Loucy (cell line): ENCODE results near the gene HCK.
A peak's percentile ranks its signal among the peaks of the same experiment; 100 is the strongest.

Source experiments
- H2AFZ ChIP-seq: fragments of 200-600 bp; sonication (generic); 2 replicates; pipeline ENCODE4 v1.6.0; 2016; ENCODE audit warnings: antibody characterized with exemption, mild to moderate bottlenecking, low read length, moderate library complexity
- H3F3A ChIP-seq: fragments of 200-600 bp; 2 replicates; pipeline ENCODE4 v1.6.0; 2016; ENCODE audit warnings: antibody characterized with exemption, low read depth, mild to moderate bottlenecking
- H3K27me3 ChIP-seq: fragments of 200-600 bp; sonication (generic); 2 replicates; pipeline ENCODE4 v1.6.1; 2014; ENCODE audit warnings: low read length, mild to moderate bottlenecking; ENCODE audit not compliant: insufficient read depth, poor library complexity, severe bottlenecking
- H3K36me3 ChIP-seq: fragments of 200-600 bp; sonication (generic); 2 replicates; pipeline ENCODE4 v1.6.1; 2016; ENCODE audit warnings: low read length; ENCODE audit not compliant: insufficient read depth
- H3K4me1 ChIP-seq: fragments of 200-600 bp; sonication (generic); 2 replicates; pipeline ENCODE4 v1.5.1; 2014; ENCODE audit warnings: low read length, mild to moderate bottlenecking; ENCODE audit not compliant: insufficient read depth, poor library complexity, severe bottlenecking
- H3K4me2 ChIP-seq: fragments of 200-600 bp; sonication (generic); 2 replicates; pipeline ENCODE4 v1.6.0; 2014; ENCODE audit warnings: antibody characterized with exemption, low read length, low read depth, mild to moderate bottlenecking; ENCODE audit not compliant: poor library complexity, severe bottlenecking
- H3K4me3 ChIP-seq: fragments of 200-600 bp; sonication (generic); 2 replicates; pipeline ENCODE4 v1.5.1; 2014; ENCODE audit warnings: low read length, mild to moderate bottlenecking, mixed read lengths; ENCODE audit not compliant: poor library complexity, severe bottlenecking
- H3K79me2 ChIP-seq: fragments of 200-600 bp; sonication (generic); 2 replicates; pipeline ENCODE4 v1.6.1; 2014; ENCODE audit warnings: low read length; ENCODE audit not compliant: insufficient read depth
- H3K9ac ChIP-seq: fragments of 200-600 bp; sonication (generic); 2 replicates; pipeline ENCODE4 v1.6.0; 2014; ENCODE audit warnings: mild to moderate bottlenecking, low read depth, low read length, moderate library complexity; ENCODE audit not compliant: poor library complexity, severe bottlenecking
- H3K9me2 ChIP-seq: fragments of 200-600 bp; sonication (generic); replicated peaks from 2 replicates; pipeline ENCODE4 v1.6.1; 2016; ENCODE audit warnings: low read depth, low read length, mixed read lengths
- H3K9me3 ChIP-seq: fragments of 200-600 bp; sonication (generic); 2 replicates; pipeline ENCODE4 v1.6.1; 2014; ENCODE audit warnings: mild to moderate bottlenecking, antibody characterized with exemption, low read length, low read depth; ENCODE audit not compliant: insufficient read depth
- H4K20me1 ChIP-seq: fragments of 200-600 bp; sonication (generic); 2 replicates; pipeline ENCODE4 v1.6.0; 2014; ENCODE audit warnings: antibody characterized with exemption, low read length, mild to moderate bottlenecking; ENCODE audit not compliant: insufficient read depth, poor library complexity, severe bottlenecking
- CTCF ChIP-seq: fragments of 200-600 bp; sonication (generic); conservative IDR thresholded peaks from 2 replicates; pipeline ENCODE4 v1.5.1; 2014; ENCODE audit warnings: mild to moderate bottlenecking, antibody characterized with exemption, low read length
- EZH2phosphoT487 ChIP-seq: fragments of 200-600 bp; IDR thresholded peaks from 2 replicates; pipeline ENCODE4 v1.6.1; 2018; ENCODE audit warnings: antibody characterized with exemption, mild to moderate bottlenecking, moderate library complexity, borderline replicate concordance

HCK gene

GRCh38 chr20:32012159-32012688, 39.8 kb upstream of the HCK start:
- TF ChIP-seq EZH2phosphoT487, result no peak
- TF ChIP-seq CTCF, result no peak
- no peaks in the 10 kb centered on the region for H4K20me1 ChIP-seq
- H3K27me3 ChIP-seq, result no peaks in the 10 kb centered on the region
- no peaks in the 10 kb centered on the region for H3K9me3 ChIP-seq
- H2AFZ ChIP-seq, result no peak overlapping the region
- no peaks in the 10 kb centered on the region for H3K36me3 ChIP-seq
- H3K4me3 ChIP-seq, result no peak overlapping the region
- H3K79me2 ChIP-seq, result no peaks in the 10 kb centered on the region
- no peak overlapping the region for H3K4me2 ChIP-seq
- no peaks in the 10 kb centered on the region for H3F3A ChIP-seq
- H3K9me2 ChIP-seq, result no peaks in the 10 kb centered on the region
- H3K4me1 ChIP-seq, result peaks cover 15% of the 10 kb centered on the region
- H3K9ac ChIP-seq, result no peak overlapping the region

GRCh38 chr20:32013326-32013725, 38.7 kb upstream of the HCK start:
- H4K20me1 ChIP-seq, result no peaks in the 10 kb centered on the region
- no peak overlapping the region for H3K4me2 ChIP-seq
- TF ChIP-seq EZH2phosphoT487 (no peak), CTCF (no peak)
- no peaks in the 10 kb centered on the region for H3K9me2 ChIP-seq
- no peak overlapping the region for H3K4me3 ChIP-seq
- H3K27me3 ChIP-seq, result no peaks in the 10 kb centered on the region
- H3K36me3 ChIP-seq, result no peaks in the 10 kb centered on the region
- H3F3A ChIP-seq, result no peaks in the 10 kb centered on the region
- no peaks in the 10 kb centered on the region for H3K79me2 ChIP-seq
- H3K9ac ChIP-seq, result no peak overlapping the region
- H2AFZ ChIP-seq, result no peak overlapping the region
- H3K4me1 ChIP-seq, result peaks cover 4% of the 10 kb centered on the region
- H3K9me3 ChIP-seq, result no peaks in the 10 kb centered on the region

- H3K4me2 ChIP-seq, result no peak overlapping the region
- no peaks in the 10 kb centered on the region for H3K9me3 ChIP-seq
- H3K9ac ChIP-seq, result no peak overlapping the region
- H2AFZ ChIP-seq, result no peak overlapping the region
- peak; percentile 32 for TF ChIP-seq CTCF
- no peak for TF ChIP-seq EZH2phosphoT487
- peaks cover 13% of the 10 kb centered on the region for H3K4me1 ChIP-seq
- H3K4me3 ChIP-seq, result no peak overlapping the region
- H3K36me3 ChIP-seq, result no peaks in the 10 kb centered on the region
- no peaks in the 10 kb centered on the region for H3K27me3 ChIP-seq
- H3K79me2 ChIP-seq, result no peaks in the 10 kb centered on the region
- H3F3A ChIP-seq, result no peaks in the 10 kb centered on the region
- no peaks in the 10 kb centered on the region for H3K9me2 ChIP-seq
- no peaks in the 10 kb centered on the region for H4K20me1 ChIP-seq
These were observed 34.3 kb upstream of the HCK start for GRCh38 chr20:32017711-32018251.
